B cell (primary cell): ENCODE data around the gene SLC6A6. TPM values are rescaled to one million over a fixed set of nuclear protein-coding genes. Genes with fewer than 3 reads are reported as not detected.
A peak's percentile ranks its signal among the peaks of the same experiment; 100 is the strongest.

Source experiments
- ATAC-seq: fragments of 200-7000 bp; cut with Tn5 transposase; one replicate; pipeline ENCODE4 v1.10.0; 2021; ENCODE audit warnings: low read depth, mild to moderate bottlenecking, moderate number of reproducible peaks, moderate library complexity
- CTCF ChIA-PET: fragments of 350-600 bp; sonication (Branson Sonifier 250); formaldehyde crosslinking; loops from one replicate; lab custom pipeline; 2021; ENCODE audit warnings: antibody characterized with exemption, inconsistent platforms; lab: Charles Lee
- POLR2A ChIA-PET: fragments of 350-600 bp; sonication (Branson Sonifier 250); formaldehyde crosslinking; loops from one replicate; lab custom pipeline; 2021; ENCODE audit warnings: antibody characterized with exemption; lab: Charles Lee
- DNase-seq: peaks from one replicate; pipeline ENCODE4 v3.0.0; 2013
- H2AFZ ChIP-seq: 2 replicates; pipeline ENCODE4 v1.6.1; 2012; ENCODE audit warnings: mild to moderate bottlenecking, low read depth, low read length; ENCODE audit not compliant: insufficient read depth, poor library complexity, severe bottlenecking
- H3K27ac ChIP-seq, 2 donors: 1 replicate in 1 of 2; 2 replicates in 1 of 2; pipeline ENCODE4 v1.5.1; 2012 to 2013; ENCODE audit warnings: low read length in 2 of 2, mild to moderate bottlenecking in 2 of 2, moderate library complexity in 1 of 2
- H3K27me3 ChIP-seq, 4 experiments: fragments of 200-600 bp in 1 of 4; sonication (generic) in 1 of 4; replicated peaks in 1 of 4; 1 replicate in 2 of 4; 2 replicates in 2 of 4; pipeline versions ENCODE4 v1.6.1 to v1.7.0; 2013 to 2016; ENCODE audit warnings: low read length in 3 of 4, mild to moderate bottlenecking in 2 of 4, mixed read lengths in 1 of 4, moderate library complexity in 1 of 4; ENCODE audit not compliant: insufficient read depth in 4 of 4, control insufficient read depth in 3 of 4; ENCODE audit errors: control extremely low read depth in 1 of 4
- H3K36me3 ChIP-seq, 2 experiments: replicated peaks in 1 of 2; 1 replicate in 1 of 2; 2 replicates in 1 of 2; pipeline versions ENCODE4 v1.6.1 to v1.7.1; 2013; ENCODE audit warnings: low read length in 1 of 2; ENCODE audit not compliant: insufficient read depth in 2 of 2, control insufficient read depth in 1 of 2; ENCODE audit errors: control extremely low read depth in 1 of 2, extremely low read depth in 1 of 2
- H3K4me1 ChIP-seq, 2 donors: fragments of 200-600 bp in 1 of 2; sonication (generic) in 1 of 2; 1 replicate in 1 of 2; 2 replicates in 1 of 2; pipeline versions ENCODE4 v1.5.1 to v1.6.1; 2013 to 2017; ENCODE audit warnings: low read length in 2 of 2; ENCODE audit not compliant: control insufficient read depth in 2 of 2, insufficient read depth in 2 of 2
- H3K4me2 ChIP-seq: replicated peaks from 2 replicates; pipeline ENCODE3; 2012; ENCODE audit warnings: mild to moderate bottlenecking, low read depth, low read length; ENCODE audit not compliant: poor library complexity, severe bottlenecking
- H3K4me3 ChIP-seq, 5 experiments: fragments of 200-600 bp in 1 of 5; sonication (generic) in 1 of 5; 1 replicate in 3 of 5; 2 replicates in 2 of 5; pipeline versions ENCODE4 v1.5.1 to v1.7.0; 2011 to 2016; ENCODE audit warnings: low read length in 4 of 5, mild to moderate bottlenecking in 4 of 5, low read depth in 2 of 5, control low read depth in 1 of 5, moderate library complexity in 1 of 5; ENCODE audit not compliant: insufficient read depth in 1 of 5; ENCODE audit errors: control extremely low read depth in 1 of 5, extremely low read depth in 1 of 5
- H3K79me2 ChIP-seq: fragments of 200-600 bp; sonication (generic); one replicate; pipeline ENCODE4 v1.6.0; 2016; ENCODE audit warnings: low read length; ENCODE audit not compliant: control insufficient read depth, insufficient read depth
- H3K9ac ChIP-seq: fragments of 200-600 bp; sonication (generic); 2 replicates; pipeline ENCODE4 v1.6.1; 2017; ENCODE audit warnings: mild to moderate bottlenecking, low read length, moderate library complexity
- H3K9me3 ChIP-seq, 3 donors: one replicate each; pipeline versions ENCODE4 v1.6.1 to v1.7.1; 2013; ENCODE audit warnings: low read length in 2 of 3; ENCODE audit not compliant: control insufficient read depth in 2 of 3, insufficient read depth in 1 of 3; ENCODE audit errors: control extremely low read depth in 1 of 3
- H4K20me1 ChIP-seq: 2 replicates; pipeline ENCODE4 v1.6.0; 2012; ENCODE audit warnings: mild to moderate bottlenecking, low read length; ENCODE audit not compliant: insufficient read depth, control insufficient read depth, poor library complexity, severe bottlenecking
- H3K27ac Mint-ChIP-seq: one replicate; pipeline ENCODE4 v1.8.0; 2021; ENCODE audit warnings: mixed read lengths
- H3K27me3 Mint-ChIP-seq: one replicate; pipeline ENCODE4 v1.8.0; 2021; ENCODE audit warnings: mixed read lengths
- H3K4me1 Mint-ChIP-seq: one replicate; pipeline ENCODE4 v1.8.0; 2021; ENCODE audit warnings: mixed read lengths
- H3K4me3 Mint-ChIP-seq: one replicate; pipeline ENCODE4 v1.8.0; 2021; ENCODE audit warnings: mixed read lengths
- H3K9me3 Mint-ChIP-seq: one replicate; pipeline ENCODE4 v1.8.0; 2022; ENCODE audit warnings: mixed read lengths; ENCODE audit not compliant: insufficient read depth
- CTCF ChIP-seq: fragments of 200-600 bp; IDR thresholded peaks from one replicate; pipeline ENCODE4 v1.8.0; 2022; ENCODE audit warnings: antibody characterized with exemption, mild to moderate bottlenecking
- EZH2 ChIP-seq: IDR thresholded peaks from 2 replicates; pipeline ENCODE4 v1.6.1; 2012; ENCODE audit warnings: borderline replicate concordance, low read depth, mild to moderate bottlenecking, moderate library complexity, low read length; ENCODE audit not compliant: insufficient read depth, poor library complexity, severe bottlenecking
- WGBS: methylation state at CpG from one replicate; pipeline ENCODE4 v1.1.5; 2013; ENCODE audit warnings: missing lambda C conversion rate; ENCODE audit not compliant: insufficient coverage; 5-methylcytosine and 5-hydroxymethylcytosine counted together
- intact Hi-C: fragments of 100-400 bp; cut with micrococcal nuclease; formaldehyde crosslinking; loops from one replicate; pipeline ENCODE4 v1.10.0; 2022
- polyA plus RNA-seq: library from polyadenylated mRNA; depleted of rRNA; stranded (reverse); fragments of >200 nt; gene quantifications from 2 replicates; pipeline ENCODE4 v1.2.3, GENCODE V29; 2012
- total RNA-seq, 2 donors: library from RNA; stranded (reverse); fragments of 120-200 nt in 1 of 2; gene quantifications; 1 replicate in 1 of 2; 2 replicates in 1 of 2; pipeline versions ENCODE4 v1.2.3 to v1.2.4, GENCODE V29; 2013 to 2022

The SLC6A6 gene
- total and polyA plus RNA-seq, 2 donors (not counting 1 experiment from before 2014, with no cell fraction given), result 34.2 to 48.7 TPM

GRCh38 chr3:14424711-14425580, 22.5 kb downstream of the SLC6A6 start:
- Histone ChIP-seq H3K36me3 (peaks cover 0 to 4% of the 10 kb centered on the region in 2 experiments), H2AFZ (peak overlapping the region; percentile 55), H3K4me2 (peak overlapping the region; percentile 66), H3K9ac (peak overlapping the region; percentile 25), H3K27ac (peak overlapping the region in 1 of 2 donors; percentile 98), H3K9me3 (no peaks in the 10 kb centered on the region), H3K4me3 (no peak overlapping the region), H3K27me3 (no peaks in the 10 kb centered on the region), H3K79me2 (peaks cover 57% of the 10 kb centered on the region), H4K20me1 (no peaks in the 10 kb centered on the region), H3K4me1 (peaks cover 66 to 69% of the 10 kb centered on the region in 2 donors)
- CTCF ChIA-PET, result interaction anchor here (0.6 to 4.9 kb wide), 4 partner anchors 22 to 32 kb away, joined by 3 to 33 read pairs (median 4); partner anchors contain the start of gene SLC6A6
- WGBS, result 34% methylated on average over 18 of the region's 23 CpGs
- H3K4me1 Mint-ChIP-seq, result peaks cover 75% of the 10 kb centered on the region
- H3K27me3 Mint-ChIP-seq, result no peaks in the 10 kb centered on the region
- H3K9me3 Mint-ChIP-seq, result no peaks in the 10 kb centered on the region
- DNase-seq, result no peak
- intact Hi-C loops, result no loop called here
- peak; percentile 4 for ATAC-seq
- TF ChIP-seq EZH2 (no peak), CTCF (no peak)
- peak overlapping the region; percentile 81 for H3K4me3 Mint-ChIP-seq
- H3K27ac Mint-ChIP-seq, result peak overlapping the region; percentile 89
- POLR2A ChIA-PET, result interaction anchor here (0.6 to 1.8 kb wide), 4 partner anchors 9 to 23 kb away, joined by 3 to 15 read pairs (median 6); partner anchors contain the start of gene SLC6A6
